ENCODE measurements around the gene CELA2B. TPM values are rescaled to one million over a fixed set of nuclear protein-coding genes. Genes with fewer than 3 reads are reported as not detected.
A peak's percentile ranks its signal among the peaks of the same experiment; 100 is the strongest.
"Not testable (repeated sequence)": the region's sequence is repeated elsewhere in the genome, so short reads cannot be mapped to it uniquely, and the experiment has no call there.

CELA2B gene
- total and polyA plus RNA-seq, 5 donors: not detected

DNA sequence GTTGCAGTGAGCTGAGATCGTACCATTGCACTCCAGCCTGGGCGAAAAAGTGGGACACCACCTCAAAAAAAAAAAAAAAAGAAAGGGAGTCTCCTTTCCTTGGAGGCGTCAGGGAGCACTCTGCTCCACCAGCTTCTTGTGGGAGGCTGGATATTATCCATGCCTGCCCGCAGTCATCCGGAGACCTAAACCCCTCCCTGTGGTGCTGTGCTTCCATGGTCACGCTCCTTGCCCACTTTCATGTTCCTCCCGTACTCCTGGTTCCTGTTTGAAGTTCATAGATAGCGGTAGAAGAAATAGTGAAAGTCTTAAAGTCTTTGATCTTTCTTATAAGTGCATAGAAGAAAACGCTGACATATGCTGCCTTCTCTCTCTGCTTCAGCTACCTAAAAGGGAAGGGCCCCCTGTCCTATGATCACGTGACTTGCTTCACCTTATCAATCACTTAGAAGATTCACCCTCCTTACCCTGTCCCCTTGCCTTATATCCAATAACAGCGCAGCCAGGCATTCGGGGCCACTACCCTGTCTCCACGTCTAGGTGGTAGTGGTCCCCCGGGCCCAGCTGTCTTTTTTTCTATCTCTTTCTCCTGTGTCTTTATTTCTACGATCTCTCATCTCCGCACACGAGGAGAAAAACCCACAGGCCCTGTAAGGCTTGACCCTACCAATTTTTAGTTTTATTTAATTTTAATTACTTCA is 45.5 kb downstream of the CELA2B start:
- ATAC-seq; DNase-seq; H3K9me3 ChIP-seq (ENCODE audit: control insufficient read depth, low read length); H3K27ac ChIP-seq (ENCODE audit: low read length); H3K4me1 ChIP-seq (ENCODE audit: control insufficient read depth, insufficient read depth, low read length); intact Hi-C loops (cut with DNase I); H3K4me3 ChIP-seq (ENCODE audit: low read length); H3K27me3 ChIP-seq (ENCODE audit: control insufficient read depth, insufficient read depth): not testable (repeated sequence)
- 89% methylated on average over 17 of the region's 17 CpGs for WGBS

DNA sequence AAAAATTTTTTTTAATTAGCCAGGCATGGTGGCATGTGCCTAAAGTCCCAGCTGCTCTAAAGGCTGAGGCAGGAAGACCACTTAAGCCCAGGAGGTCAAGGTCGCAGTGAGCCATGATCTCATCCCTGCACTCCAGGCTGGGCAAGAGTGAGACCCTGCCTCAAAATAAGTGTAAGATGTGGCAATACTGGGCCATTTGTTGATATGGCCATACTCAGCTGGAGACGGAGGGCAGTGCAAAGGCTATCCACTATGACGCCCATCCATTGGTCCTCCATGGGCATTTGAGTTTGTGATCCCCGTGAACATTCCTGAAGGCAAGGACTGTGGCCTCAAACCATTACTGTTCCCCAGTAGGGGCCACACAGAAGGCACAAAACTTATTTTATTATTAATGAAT is 46.6 kb downstream of the CELA2B start:
- Histone ChIP-seq H3K27me3 (ENCODE audit: control insufficient read depth, insufficient read depth) (no peaks in the 10 kb centered on the region), H3K27ac (ENCODE audit: low read length) (no peak overlapping the region), H3K4me3 (ENCODE audit: low read length) (no peak overlapping the region), H3K4me1 (ENCODE audit: control insufficient read depth, insufficient read depth, low read length) (peaks cover 6% of the 10 kb centered on the region), H3K9me3 (ENCODE audit: control insufficient read depth, low read length) (no peaks in the 10 kb centered on the region)
- no peak for DNase-seq
- ATAC-seq: no peak
- intact Hi-C loops (cut with DNase I): no loop called here
- 98% methylated on average over 4 of the region's 4 CpGs for WGBS

GRCh38 chr1:15523104-15524020 is 47.5 kb downstream of the CELA2B start:
- H3K4me3 ChIP-seq (ENCODE audit: low read length): peak overlapping the region; percentile 94
- peaks cover 6% of the 10 kb centered on the region for H3K4me1 ChIP-seq (ENCODE audit: control insufficient read depth, insufficient read depth, low read length)
- H3K27me3 ChIP-seq (ENCODE audit: control insufficient read depth, insufficient read depth): no peaks in the 10 kb centered on the region
- H3K9me3 ChIP-seq (ENCODE audit: control insufficient read depth, low read length): no peaks in the 10 kb centered on the region
- intact Hi-C loops (cut with DNase I): no loop called here
- WGBS: 41% methylated on average over 18 of the region's 18 CpGs
- DNase-seq: no peak
- H3K27ac ChIP-seq (ENCODE audit: low read length): peak overlapping the region; percentile 81
- ATAC-seq: no peak

GRCh38 chr1:15524021-15524282 is 48.0 kb downstream of the CELA2B start, which contains the start of gene CASP9:
CASP9 (minus strand) TSS chr1:15524215; CDS start chr1:15524200, 15 bp downstream.
- H3K9me3 ChIP-seq (ENCODE audit: control insufficient read depth, low read length): no peaks in the 10 kb centered on the region
- peak within 1 kb of the TSS; percentile 94 for H3K4me3 ChIP-seq (ENCODE audit: low read length)
- no peak for DNase-seq
- WGBS: under 1% methylated on average over 27 of the region's 27 CpGs
- peaks cover 6% of the 10 kb centered on the region for H3K4me1 ChIP-seq (ENCODE audit: control insufficient read depth, insufficient read depth, low read length)
- intact Hi-C loops (cut with DNase I): no loop called here
- H3K27me3 ChIP-seq (ENCODE audit: control insufficient read depth, insufficient read depth): no peaks in the 10 kb centered on the region
- H3K27ac ChIP-seq (ENCODE audit: low read length): peak within 1 kb of the TSS; percentile 99
- no peak for ATAC-seq

GRCh38 chr1:15524283-15525049 is 48.6 kb downstream of the CELA2B start:
- intact Hi-C loops (cut with DNase I): no loop called here
- peak overlapping the region; percentile 99 for H3K27ac ChIP-seq (ENCODE audit: low read length)
- peak; percentile 79 to 83 for ATAC-seq
- peak overlapping the region; percentile 94 for H3K4me3 ChIP-seq (ENCODE audit: low read length)
- peak; percentile 100 for DNase-seq
- H3K4me1 ChIP-seq (ENCODE audit: control insufficient read depth, insufficient read depth, low read length): peaks cover 6% of the 10 kb centered on the region
- no peaks in the 10 kb centered on the region for H3K9me3 ChIP-seq (ENCODE audit: control insufficient read depth, low read length)
- H3K27me3 ChIP-seq (ENCODE audit: control insufficient read depth, insufficient read depth): no peaks in the 10 kb centered on the region
- WGBS: 1% methylated on average over 88 of the region's 88 CpGs

DNA sequence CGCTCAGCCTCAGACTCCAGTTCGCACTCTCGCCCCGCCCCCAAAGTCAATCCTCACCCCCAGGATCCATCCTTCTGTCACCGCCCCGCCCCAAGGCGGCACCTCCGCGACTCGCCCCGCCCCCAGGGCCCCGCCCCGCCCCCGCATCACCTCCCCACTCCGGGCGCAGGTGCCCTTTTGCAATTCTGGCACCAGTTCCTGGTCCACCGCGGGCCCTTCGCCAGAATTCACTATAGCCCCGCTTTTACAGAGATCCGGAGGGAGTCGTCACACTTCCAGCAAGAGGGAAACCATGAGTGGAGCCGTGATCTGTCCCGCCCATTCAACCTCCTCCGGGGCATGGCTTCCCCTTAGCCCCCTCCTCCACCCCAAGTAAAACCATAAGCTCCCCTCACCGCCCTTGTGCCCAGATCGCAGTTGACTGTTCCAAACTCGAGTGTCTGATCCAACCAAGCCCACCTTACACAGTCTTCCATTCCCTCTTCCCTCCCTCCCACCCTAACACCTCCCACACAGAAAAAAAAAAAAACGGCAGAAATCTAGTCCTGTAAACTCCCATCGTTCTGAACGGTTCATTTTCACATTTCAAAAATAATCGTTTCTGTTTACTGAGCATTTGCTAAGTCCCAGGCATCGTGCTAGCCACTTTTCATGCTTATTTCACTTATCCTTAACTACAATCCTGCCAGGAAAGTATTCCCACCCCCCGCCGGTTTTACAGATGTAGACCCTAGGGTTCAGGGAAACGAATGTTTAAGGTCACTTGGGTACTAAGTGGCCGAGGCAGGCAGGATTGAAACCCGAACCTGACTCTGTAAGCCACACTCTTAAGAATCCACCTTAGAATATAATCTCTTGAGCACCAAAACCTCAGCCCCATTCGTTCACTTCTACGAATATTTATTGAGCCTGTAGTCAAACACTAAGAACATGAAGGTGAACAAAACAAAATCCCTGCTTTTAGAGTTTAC is 49.4 kb downstream of the CELA2B start:
- ATAC-seq: peak; percentile 79 to 84
- peaks cover 6% of the 10 kb centered on the region for H3K4me1 ChIP-seq (ENCODE audit: control insufficient read depth, insufficient read depth, low read length)

GRCh38 chr1:15526021-15526489 is 50.2 kb downstream of the CELA2B start:
- Histone ChIP-seq H3K9me3 (ENCODE audit: control insufficient read depth, low read length) (no peaks in the 10 kb centered on the region), H3K4me1 (ENCODE audit: control insufficient read depth, insufficient read depth, low read length) (peaks cover 6% of the 10 kb centered on the region), H3K27me3 (ENCODE audit: control insufficient read depth, insufficient read depth) (no peaks in the 10 kb centered on the region), H3K4me3 (ENCODE audit: low read length) (peak overlapping the region; percentile 30), H3K27ac (ENCODE audit: low read length) (peak overlapping the region; percentile 43)
- 10% methylated on average over 9 of the region's 9 CpGs for WGBS
- no peak for ATAC-seq
- DNase-seq: peak in 2 of 3 donors; percentile 27 to 66
- intact Hi-C loops (cut with DNase I): no loop called here

More for the DNA sequence above, 49.4 kb downstream of the CELA2B start:
- H3K27ac ChIP-seq (ENCODE audit: low read length): peak overlapping the region; percentile 98
- intact Hi-C loops (cut with DNase I): no loop called here
- H3K9me3 ChIP-seq (ENCODE audit: control insufficient read depth, low read length): no peaks in the 10 kb centered on the region
- peak overlapping the region; percentile 80 for H3K4me3 ChIP-seq (ENCODE audit: low read length)
- no peaks in the 10 kb centered on the region for H3K27me3 ChIP-seq (ENCODE audit: control insufficient read depth, insufficient read depth)
- WGBS: 2% methylated on average over 40 of the region's 40 CpGs
- no peak for DNase-seq

DNA sequence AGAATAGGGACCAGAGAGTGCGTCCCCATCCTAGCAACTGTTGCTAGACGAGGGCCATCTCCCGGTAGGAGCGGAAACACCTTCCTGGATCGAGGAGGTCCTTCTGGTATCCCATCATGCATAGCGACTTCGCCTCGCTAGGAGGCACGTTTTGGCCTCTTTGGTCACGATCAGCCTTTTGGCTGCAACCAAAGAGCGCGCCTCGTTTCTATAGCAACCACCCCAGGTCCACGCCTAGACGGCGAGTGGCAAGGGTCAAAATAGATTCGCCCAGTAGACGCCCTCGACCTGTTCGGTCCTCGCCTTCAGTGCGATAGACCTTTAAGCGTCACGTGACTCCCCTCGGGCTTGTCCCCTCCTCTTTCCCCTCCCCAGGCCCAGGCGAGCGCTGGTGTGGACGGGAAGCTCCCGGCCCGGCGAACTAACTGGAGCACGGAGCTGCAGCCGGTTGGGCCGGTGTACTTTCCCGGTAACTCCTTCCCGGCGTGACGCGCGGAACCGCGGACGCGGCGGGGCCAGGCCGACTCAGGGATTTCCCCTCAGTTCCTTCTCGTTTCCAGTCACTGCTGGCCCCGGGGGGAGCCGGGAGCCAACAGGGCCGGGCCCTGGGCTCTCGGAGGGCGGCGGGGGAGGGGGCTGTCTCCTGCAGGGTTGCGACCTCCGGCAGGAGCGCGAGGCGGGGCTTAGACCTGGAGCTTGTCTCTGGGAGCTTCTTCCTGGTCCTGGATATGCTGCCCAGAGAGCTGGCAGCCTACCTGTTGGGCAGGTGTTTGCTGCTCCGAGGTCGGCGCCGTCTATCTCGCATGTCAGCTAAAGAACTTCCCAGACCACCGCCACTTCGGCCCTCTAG is 50.8 kb downstream of the CELA2B start, which contains the start of gene DNAJC16:
Gene DNAJC16, plus strand, starts transcription at position 359 of the 850 bp plus-strand sequence. CDS start 2,258 bp downstream, outside the sequence.
- Histone ChIP-seq H3K27me3 (ENCODE audit: control insufficient read depth, insufficient read depth) (no peaks in the 10 kb centered on the region), H3K9me3 (ENCODE audit: control insufficient read depth, low read length) (no peaks in the 10 kb centered on the region), H3K4me3 (ENCODE audit: low read length) (peak within 1 kb of the TSS; percentile 84), H3K27ac (ENCODE audit: low read length) (peak within 1 kb of the TSS; percentile 98), H3K4me1 (ENCODE audit: control insufficient read depth, insufficient read depth, low read length) (peaks cover 6% of the 10 kb centered on the region)
- DNase-seq (peak; percentile 99), ATAC-seq (peak; percentile 75 to 76)
- under 1% methylated on average over 65 of the region's 65 CpGs for WGBS
- intact Hi-C loops (cut with DNase I): no loop called here

DNA sequence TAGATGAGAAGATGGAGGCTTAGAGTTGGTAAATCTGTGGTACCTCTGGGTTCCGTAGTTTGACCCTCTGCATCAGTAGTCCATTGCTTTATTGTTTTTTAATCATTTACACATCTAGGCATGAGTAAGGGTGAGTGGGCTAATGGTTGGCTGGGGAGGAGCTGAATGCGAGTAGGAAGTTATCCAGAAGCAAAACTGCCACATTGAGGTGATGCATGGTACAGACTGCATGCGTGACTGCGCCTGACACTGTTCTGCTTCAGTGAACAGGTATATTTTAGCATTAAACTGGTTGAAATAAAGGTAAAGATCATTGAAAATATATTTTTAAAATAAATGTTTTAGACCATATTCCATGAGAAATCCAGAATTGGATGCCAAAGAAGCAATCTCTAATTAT is 55.1 kb downstream of the CELA2B start:
- Histone ChIP-seq H3K27me3 (ENCODE audit: control insufficient read depth, insufficient read depth) (no peaks in the 10 kb centered on the region), H3K27ac (ENCODE audit: low read length) (no peak overlapping the region), H3K4me3 (ENCODE audit: low read length) (no peak overlapping the region), H3K4me1 (ENCODE audit: control insufficient read depth, insufficient read depth, low read length) (no peaks in the 10 kb centered on the region), H3K9me3 (ENCODE audit: control insufficient read depth, low read length) (no peaks in the 10 kb centered on the region)
- ATAC-seq: no peak
- WGBS: 96% methylated on average over 4 of the region's 4 CpGs
- intact Hi-C loops (cut with DNase I): no loop called here
- DNase-seq: no peak

Data from right cardiac atrium (tissue), 5 donors.